Hematopoietic multipotent progenitor cell treated with erythropoietin and hydrocortisone succinate and interleukin-3 and kit ligand, for 8 days (in vitro differentiated cells): Measurements from ENCODE around the gene TNPO3.
A peak's percentile ranks its signal among the peaks of the same experiment; 100 is the strongest.

ENCODE experiments used
- DNase-seq: peaks from one replicate; pipeline ENCODE4 v3.0.0-alpha.2; 2015

Gene TNPO3

DNA sequence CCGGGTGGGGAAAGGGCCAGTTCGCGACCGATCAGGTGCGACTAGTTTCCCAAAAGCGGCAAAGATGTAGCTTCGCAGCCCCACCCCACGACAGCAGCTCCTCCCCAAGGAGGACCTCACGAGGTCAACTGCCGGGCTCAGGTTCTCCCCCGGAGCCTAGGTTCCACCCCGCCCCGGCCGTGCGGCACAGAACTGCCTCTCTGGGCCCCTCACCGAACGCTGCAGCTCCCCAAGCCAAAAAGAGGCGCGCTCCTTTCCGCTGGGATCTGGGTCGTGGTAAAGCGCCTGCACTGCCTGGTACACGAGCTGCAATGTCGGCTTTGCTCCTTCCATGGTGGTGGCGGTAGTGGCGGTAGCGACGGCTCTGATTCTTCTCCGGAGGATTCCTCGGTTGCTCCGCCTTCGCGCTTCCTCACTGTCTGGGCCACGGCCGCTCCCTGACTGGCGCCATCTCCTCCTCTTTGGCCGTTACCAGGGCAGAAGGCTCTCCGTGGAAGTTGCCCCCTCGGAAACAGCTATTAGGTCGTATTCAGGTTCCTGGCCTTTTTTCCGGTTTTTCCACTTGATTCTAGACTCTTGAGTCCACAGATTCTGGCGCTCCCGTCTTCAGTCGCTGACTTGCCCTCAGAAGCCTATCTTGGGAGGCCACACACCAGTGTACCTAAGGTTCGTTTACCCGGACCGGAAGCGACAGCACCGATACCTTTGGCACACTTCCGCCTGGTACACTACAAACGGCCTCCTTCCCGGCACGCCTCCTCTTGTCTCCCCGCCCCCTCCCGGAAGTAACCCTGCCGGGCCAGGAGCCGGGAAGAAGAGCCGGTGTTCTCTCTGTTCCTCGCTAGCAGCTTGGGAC lies at the start of gene TNPO3:
Gene TNPO3 (minus strand): TSS at position 674 of the 856 bp plus-strand sequence. CDS start 341 bp downstream, at position 333.
- peak; percentile 95 for DNase-seq

DNA sequence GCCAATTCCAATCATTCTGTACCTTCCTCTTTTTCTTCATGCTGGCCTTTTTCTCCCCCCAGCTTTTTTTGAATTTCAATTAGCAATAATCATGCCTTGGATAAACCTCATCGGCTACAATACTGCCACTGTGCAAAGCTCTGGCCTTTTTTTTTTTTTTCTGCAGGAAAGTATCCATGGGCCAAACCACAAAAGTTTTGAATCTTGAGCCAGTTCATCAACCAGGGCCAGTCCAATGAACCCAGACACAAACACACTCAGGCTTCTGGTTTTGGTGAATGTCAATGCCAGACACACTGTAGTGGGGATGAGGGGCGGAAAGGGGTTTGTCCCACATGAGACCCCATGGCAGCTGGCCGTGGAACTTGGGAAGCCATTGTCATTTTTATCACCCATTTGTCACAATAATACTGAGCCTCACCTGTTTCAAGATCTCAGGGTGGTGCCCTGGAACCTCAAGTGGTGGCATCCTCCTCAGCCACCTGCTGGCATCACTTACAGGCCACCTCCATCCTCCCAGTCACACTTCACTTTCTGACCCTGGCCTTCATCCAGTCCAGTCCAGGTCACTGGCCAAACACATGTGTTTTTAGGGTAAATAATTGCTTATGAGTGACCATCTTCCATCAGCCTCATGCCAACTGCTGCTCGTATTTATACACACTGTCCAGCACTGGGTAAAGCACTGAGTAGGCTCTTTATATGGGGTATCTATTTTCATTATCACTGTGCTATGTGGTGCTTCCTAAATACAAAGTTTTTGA lies 48.8 kb upstream of the TNPO3 start:
- no peak for DNase-seq

DNA sequence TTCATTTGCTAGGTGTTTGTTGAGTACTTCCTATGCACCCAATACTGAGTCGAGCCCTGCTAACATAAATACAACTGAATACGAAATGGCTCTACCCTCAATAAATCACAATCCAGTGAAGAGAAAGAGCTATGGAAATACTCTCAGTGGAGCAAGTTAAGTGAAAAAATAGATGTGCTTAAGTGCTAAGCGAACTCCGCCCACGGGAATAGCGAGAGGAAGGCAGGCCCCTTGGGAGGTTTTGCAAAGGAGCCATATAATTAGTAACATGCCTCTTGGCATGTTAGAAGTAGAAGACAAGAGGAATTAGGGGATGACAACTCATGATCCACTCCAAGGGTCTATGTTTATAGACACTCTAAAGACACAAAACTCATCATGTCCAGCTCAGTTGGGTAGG lies 46.8 kb upstream of the TNPO3 start:
- DNase-seq = no peak

DNA sequence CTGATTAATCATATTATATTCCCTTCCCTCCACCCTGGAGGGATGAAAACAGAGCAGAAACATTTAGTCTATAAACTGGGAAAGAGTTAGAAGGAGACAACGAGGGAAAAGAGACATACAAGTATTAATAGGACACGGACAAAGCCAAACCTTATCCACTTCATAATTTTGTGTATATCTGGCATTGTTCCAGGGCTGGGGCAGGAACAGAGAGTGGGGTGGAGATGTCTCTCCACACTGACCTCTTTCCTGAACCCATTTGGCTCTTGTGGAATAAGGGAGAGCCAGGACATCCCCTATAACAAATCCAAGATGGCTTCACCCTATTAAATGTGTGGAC lies 45.9 kb upstream of the TNPO3 start:
- DNase-seq = no peak

DNA sequence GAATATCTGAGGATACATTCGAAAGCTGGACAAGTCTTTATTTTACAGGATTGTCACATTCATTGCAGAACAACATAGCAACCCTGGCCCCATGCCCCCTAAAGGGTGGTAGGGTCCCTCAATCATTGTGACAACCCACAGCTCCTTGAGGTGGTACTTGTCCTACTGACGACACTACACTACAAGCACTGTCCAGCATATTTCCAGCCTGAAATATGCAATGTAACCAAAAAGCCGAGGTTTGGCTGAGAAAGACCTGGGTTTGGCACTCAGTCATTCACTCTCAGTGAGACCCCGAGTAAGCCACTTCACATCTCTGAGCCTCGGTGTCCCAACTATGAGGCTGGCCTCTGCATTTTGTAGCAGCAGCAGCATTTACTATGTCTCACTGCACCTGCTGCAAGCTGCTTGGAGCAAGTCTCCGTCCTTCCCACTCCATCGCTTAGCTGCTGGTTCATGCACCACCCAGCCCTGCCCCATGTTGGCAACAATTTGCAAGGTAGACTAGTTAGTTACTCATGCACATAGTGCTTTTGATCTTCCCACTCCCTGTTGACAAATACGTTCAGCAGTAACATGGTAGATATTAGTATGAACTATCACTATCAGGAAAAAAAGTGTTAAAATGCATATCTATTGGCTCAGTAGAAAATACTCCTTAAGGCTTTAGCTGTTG lies 43.6 kb upstream of the TNPO3 start:
- no peak for DNase-seq

DNA sequence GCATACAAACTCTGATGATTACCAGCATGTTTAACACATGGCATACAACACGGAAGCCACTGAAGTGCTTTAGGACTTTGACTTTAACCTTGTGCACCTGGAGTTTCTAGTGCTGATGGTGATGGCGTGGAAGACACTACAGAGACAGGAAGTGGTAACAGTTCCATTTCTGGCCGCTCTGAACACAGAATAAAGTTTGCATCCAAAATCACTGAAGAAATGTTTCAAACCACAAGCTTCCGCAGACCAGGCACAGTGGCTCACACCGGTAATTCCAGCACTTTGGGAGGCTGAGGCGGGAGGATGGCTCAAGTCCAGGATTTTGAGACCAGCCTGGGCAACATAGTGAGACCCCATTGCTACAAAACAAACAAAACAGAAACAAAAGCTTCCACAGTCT lies 40.3 kb upstream of the TNPO3 start:
- DNase-seq = no peak

DNA sequence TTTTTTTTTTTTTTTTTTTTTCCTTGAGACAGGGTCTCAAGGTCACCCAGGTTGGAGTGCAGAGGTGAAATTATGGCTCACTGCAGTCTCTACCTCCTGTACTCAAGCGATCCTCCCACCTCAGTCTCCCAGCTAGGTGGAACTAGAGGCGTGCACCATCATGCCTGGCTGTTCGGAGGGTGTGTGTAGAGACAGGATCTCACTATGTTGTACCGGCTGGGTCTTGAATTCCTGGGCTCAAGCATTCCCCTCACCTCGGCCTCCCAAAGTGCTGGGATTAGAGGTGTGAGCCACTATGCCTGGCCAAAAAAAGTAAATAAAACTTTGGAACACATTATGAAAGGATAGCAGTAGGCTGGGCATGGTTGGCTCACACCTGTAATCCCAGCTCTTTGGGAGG lies 39.6 kb upstream of the TNPO3 start:
- DNase-seq = no peak

DNA sequence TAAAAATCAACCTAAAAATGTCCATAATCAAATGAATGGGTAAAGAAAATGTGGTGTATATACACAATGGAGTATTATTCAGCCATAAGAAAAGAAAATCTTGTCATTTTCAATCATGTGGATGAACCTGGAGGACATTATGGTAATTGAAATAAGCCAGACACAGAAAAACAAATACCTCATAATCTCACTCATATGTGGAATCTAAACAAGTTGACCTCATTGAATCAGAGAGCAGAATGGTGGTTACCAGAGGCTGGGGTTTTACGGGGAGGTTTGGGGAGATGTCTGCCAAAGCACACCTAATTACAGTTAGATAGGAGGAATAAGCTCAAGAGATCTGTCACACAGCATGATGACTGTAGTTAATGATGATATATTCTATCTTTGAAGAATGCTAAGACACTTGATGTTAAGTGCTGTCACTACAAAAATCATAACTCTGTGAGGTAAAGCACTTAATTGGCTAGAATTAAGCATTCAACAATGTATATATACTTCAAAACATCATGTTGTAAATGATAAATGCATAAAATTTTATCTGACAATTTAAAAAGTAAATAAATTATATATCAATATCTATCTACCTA lies 39.1 kb upstream of the TNPO3 start:
- no peak for DNase-seq

DNA sequence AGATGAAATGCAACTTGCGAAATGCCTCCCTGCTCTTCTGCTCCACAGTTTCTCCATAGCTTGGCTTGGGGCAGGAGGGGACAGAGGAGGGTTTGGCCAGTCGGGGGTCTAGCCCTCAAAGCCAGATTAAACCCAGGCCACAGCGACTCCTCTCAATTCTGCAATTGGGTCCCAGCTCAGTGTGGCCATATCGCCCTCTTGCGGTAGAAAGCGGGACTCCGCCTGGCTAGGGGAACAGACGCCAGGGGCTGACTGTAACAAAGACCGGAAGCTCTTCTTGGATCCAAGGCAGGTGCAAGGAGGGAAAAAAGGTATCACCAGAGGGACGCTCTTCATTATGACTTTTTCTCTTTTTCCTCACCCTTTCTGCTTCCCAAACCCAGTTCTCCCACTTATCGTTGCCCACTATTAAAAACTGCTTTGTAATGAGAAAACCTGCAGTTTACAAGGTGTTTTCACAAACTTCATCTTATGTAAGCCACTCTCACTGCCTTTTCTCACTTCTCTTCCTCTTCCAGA lies 36.6 kb upstream of the TNPO3 start:
- DNase-seq = peak; percentile 86

DNA sequence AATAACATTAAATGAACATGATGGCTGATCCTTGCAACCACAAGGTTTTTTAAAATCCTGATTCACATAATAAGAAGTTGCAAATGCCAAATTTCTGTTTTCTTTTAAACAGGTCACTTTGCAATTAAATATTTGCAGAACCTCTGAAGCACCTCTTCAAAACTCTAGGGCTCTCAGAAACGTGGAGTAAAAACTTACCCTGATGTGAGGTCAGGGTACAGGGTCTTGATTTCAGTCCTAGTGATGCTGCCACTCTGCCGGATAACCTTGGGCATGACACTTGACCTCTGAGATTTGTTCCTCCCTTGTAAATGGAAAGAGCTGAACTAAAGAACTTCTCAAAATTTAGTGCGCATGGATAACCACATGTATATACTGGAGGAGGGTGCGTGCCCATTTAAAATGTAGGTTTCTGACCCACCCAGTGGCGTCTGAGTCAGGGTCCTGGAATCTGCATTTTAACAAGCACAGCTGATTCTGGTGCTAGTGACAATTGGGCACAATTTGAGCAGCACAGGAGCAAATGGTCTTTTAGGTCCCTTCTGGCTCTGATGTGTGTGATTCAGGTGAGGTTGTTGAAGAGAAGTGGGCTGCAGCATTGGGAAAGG lies 35.5 kb upstream of the TNPO3 start:
- DNase-seq = no peak

DNA sequence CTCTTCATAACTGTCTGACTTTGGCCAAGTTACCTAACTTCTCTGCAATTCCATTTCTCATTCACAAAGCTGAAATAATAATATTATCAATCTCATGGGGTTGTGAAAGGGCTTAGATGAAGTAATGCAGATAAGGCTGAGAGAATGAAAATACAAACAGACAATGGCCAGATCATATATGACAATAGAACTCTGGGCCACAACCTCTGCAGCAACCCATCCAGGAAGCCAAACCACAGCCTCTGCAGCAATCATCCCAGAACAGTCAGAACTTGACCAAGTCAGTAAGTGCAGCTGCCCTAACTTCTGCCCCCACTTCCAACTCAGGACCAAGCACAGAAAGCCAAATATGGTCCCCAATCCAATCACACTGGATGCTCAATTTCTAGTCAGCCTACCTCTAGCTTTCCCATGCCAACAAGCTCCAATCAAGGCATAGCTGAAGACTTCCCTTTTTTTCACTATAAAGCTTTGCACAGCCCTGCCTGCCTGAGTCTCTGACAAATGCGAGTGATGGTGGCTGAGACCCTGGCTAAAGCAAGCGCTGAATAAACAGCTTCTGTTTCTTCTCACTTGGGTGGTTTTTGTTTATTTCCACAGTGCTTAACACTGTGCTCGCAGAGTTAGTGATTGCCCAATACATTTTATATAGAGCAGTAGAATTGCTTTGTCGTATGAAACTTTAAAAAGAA lies 34.8 kb upstream of the TNPO3 start:
- peak; percentile 24 for DNase-seq

DNA sequence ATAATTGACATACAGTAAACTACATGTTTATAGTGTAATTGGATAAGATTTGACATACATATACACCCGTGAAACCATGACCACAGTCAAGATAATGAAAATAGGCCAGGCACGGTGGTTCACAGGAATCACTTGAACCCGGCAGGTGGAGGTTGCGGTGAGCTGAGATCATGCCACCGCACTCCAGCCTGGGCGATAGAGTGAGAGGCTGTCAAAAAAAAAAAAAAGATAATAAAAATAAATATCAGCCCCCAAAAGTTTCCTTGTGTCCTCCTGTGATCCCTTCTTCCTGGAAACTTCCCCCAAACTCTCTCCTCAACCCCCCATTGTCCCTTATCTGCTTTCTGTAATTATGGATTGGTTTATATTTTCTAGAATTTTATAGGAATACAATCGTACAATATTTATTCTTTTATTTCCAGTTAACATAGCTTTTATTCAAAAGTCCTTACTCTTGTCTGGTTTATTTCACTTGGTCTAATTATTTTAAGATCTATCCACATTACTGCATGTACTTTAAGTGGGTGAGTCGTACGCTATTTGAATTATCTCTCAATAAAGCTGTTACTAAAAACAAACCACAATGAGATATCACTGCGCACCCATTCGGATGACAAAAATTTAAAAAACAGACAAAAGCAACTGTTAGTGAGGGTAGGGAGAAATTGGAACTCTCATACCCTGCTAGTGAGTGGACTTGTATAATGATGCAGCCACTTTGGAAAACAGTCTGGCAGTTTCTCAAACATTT lies 30.1 kb upstream of the TNPO3 start:
- DNase-seq = peak; percentile 88

DNA sequence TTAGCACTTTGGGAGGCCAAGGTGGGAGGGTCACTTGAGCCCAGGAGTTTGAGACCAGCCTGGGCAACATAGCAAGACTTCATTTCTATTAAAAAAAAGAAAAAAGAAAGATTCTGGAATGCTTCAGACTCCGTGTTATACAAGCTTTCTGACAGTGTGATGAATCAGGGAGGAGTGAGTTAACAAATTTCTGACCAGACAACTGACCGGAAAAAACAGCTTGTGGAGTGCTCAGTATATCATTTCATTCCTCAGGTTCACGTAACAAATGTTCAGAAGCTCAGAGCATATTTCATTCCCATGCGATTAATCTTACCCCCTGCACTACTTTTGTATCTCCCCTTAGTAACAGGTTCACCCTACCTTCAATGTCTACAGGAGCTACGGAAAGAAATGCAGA lies 28.6 kb upstream of the TNPO3 start:
- no peak for DNase-seq

DNA sequence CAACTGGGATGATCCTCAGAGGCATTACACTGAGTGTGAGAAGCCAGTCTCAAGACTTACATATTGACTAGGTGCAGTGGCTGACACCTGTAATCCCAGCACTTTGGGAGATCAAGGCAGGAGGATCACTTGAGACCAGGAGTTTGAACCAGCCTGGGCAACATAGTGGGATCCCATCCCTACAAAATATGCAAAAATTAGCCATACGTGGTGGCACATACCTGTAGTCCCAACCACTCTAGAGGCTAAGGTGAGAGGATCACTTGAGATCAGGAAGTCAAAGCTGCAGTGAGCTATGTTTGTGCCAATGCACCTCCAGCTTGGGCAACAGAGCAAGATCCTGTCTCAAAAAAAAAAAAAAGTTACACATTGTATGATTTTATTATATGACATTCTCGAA lies 23.5 kb upstream of the TNPO3 start:
- DNase-seq = no peak

DNA sequence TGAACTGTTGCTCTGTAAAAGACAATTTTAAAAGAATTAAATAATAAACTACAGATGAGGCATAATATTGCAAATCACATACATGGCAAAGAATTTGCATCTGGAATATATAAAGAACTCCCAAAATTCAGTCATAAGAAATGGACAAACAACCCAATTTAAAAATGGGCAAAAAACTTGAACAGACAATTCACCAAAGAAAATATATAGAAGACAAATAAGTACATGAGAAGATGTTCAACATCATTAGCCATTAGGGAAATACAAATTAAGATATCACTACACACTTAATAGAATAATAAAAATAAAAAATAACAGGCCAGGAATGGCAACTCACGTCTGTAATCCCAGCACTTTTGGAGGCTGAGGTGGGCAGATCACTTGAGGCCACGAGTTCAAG lies 22.0 kb upstream of the TNPO3 start:
- DNase-seq = no peak

DNA sequence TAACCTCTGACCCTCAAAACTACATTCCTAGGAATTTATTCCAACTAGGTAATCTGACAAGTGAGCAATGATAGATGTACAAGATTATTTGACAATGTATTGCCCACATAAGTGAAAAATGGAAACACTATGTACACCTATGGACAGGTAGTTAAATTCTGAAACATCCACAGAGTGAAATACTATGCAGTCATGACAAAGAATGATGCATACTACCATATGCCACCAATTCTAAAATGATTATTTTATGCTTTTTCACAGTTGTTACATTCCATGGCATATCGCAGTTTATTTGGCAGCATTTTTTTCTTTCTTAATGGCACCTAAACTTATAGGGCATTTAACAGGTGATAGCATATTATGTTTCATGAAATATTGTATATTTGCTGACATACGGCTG lies 20.1 kb upstream of the TNPO3 start:
- no peak for DNase-seq

DNA sequence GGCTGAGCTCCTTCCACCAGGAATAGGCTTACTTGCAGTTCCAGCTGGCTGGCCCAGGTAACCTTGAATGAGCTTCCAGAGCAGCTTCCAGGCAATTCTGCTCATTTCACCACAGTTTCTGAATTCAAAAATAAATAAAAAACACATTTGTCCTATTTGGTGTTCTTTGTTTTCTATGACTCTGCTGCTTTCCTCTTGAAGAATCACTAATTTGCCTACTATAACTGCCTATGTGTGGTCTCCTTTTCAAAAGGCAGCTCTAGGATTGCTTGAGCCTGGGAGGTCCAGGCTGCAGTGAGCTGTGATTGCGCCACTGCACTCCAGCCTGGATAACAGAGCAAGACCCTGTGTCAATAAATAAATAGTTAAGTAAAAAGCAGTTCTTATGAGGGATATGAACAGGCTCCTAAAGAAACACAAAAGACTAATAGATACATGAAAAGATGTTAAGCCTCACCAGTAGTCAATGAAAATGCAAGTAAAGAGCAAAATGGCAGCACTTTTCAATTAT lies 19.5 kb upstream of the TNPO3 start:
- no peak for DNase-seq

DNA sequence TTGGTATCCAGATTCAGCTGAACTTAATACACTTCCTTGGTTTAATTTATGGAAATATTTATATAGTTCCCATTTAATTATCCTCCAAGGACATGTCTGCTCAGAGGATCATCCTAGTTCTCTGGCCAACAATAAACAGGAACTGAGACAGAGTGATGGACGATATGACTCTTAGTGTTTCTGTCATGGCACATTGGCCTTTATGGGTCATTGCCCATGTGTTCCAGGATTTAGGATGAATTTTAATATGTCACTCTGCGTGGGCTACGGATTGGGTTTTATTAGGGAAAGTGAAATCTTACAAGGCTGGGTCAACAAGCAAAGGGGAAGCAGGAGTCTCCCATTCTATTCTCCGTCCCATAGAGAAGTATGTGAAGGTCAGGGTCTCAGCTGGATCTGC lies 18.8 kb upstream of the TNPO3 start:
- DNase-seq = no peak

DNA sequence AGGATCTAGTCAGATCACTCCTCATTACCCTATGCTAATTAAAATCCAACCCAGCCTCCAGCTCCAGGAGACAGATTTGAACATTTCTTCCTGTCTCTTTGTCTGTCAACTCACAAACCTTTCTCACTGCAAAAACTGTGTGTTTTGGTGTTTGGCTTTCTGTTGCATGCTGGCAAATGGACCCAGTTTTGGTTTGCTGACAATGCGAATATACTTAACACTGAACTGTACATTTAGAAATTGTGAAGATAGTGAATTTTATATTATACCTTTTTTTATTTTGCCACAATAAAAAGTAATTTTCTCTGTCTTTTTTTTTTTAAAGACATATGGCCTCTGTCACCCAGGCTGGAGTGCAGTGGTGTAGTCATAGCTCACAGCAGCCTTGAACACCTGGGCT lies 18.3 kb upstream of the TNPO3 start:
- no peak for DNase-seq

DNA sequence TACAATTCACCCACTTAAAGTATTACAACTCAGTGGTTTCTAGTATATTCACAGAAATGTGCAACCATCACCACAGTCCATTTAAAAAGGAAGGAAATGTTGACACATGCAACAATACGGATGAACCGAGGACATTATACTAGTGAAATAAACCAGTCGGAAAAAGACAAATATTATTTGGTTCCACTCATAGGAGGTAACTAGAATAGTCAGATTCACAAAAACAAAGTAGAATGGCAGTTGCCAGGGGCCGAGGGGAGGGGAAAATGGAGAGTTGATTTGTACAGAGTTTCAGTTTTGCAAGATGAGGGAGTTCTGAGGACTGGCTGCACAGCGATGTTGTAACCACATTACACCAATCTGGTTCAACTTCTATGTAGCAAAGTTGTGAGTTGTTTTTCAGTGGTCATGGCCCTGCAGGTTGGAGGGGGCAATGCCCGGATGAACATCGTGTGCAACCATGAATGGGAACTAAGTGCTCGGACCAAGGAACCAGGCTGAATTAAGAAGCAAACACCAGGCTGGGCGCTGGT lies 17.6 kb upstream of the TNPO3 start:
- no peak for DNase-seq

DNA sequence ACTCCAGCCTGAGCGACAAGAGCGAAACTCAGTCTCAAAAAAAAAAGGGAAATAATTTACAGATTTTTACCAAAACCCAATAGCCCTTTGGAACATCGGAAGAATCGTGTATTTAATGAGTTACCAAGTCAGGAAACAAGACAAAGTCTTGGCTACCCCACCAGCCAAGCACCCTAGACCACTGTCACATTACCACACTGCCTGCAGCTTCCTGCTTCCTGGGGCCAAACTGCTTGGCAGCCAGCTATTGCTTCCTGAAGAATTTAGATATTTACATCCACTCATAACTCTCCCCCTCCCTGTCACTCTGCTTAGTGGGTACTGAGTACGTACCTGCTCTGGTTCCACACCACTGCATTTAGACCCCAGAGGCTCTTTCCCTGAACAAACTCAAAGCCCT lies 14.1 kb upstream of the TNPO3 start:
- no peak for DNase-seq
